Activated CD8-positive, alpha-beta T cell treated with anti-CD3 and anti-CD28 coated beads for 36 hours (primary cell): ENCODE measurements around the gene SAMM50. TPM values are rescaled to one million over a fixed set of nuclear protein-coding genes. Genes with fewer than 3 reads are reported as not detected.

ENCODE experiments used
- ATAC-seq: fragments of 200-7000 bp; cut with Tn5 transposase; one replicate; pipeline ENCODE4 v1.10.0; 2021; ENCODE audit warnings: mild to moderate bottlenecking, moderate library complexity
- CTCF ChIA-PET: fragments of 350-600 bp; sonication (Branson Sonifier 250); formaldehyde crosslinking; loops from one replicate; lab custom pipeline; 2021; ENCODE audit warnings: antibody characterized with exemption; lab: Charles Lee
- POLR2A ChIA-PET: fragments of 350-600 bp; sonication (Branson Sonifier 250); formaldehyde crosslinking; loops from one replicate; lab custom pipeline; 2021; ENCODE audit warnings: antibody characterized with exemption; lab: Charles Lee
- DNase-seq: peaks from one replicate; pipeline ENCODE4 v3.0.0-alpha.2; 2020
- H3K27ac Mint-ChIP-seq: one replicate; pipeline ENCODE4 v1.8.0; 2021; ENCODE audit warnings: mild to moderate bottlenecking, mixed read lengths
- H3K27me3 Mint-ChIP-seq: one replicate; pipeline ENCODE4 v1.8.0; 2021; ENCODE audit warnings: mixed read lengths
- H3K36me3 Mint-ChIP-seq: one replicate; pipeline ENCODE4 v1.8.0; 2021; ENCODE audit warnings: low read depth, mixed read lengths
- H3K4me1 Mint-ChIP-seq: one replicate; pipeline ENCODE4 v1.8.0; 2021; ENCODE audit warnings: low read depth, mixed read lengths
- H3K4me3 Mint-ChIP-seq: one replicate; pipeline ENCODE4 v1.8.0; 2021; ENCODE audit warnings: mild to moderate bottlenecking, moderate library complexity, mixed read lengths
- H3K9me3 Mint-ChIP-seq: one replicate; pipeline ENCODE4 v1.8.0; 2021; ENCODE audit warnings: mixed read lengths
- CTCF ChIP-seq: fragments of 200-600 bp; IDR thresholded peaks from one replicate; pipeline ENCODE4 v1.8.0; 2022; ENCODE audit warnings: antibody characterized with exemption, mild to moderate bottlenecking
- intact Hi-C: fragments of 100-400 bp; cut with micrococcal nuclease; formaldehyde crosslinking; loops from one replicate; pipeline ENCODE4 v1.10.0; 2022
- total RNA-seq, 2 experiments: library from RNA; stranded (reverse); gene quantifications; one replicate each; pipeline ENCODE4 v1.2.3, GENCODE V29; 2021

The SAMM50 gene
- total RNA-seq, 2 experiments from 2014 or later, result 41.7 to 42.2 TPM

GRCh38 chr22:43991316-43992020 lies 36.2 kb downstream of the SAMM50 start:
- Mint-ChIP-seq H3K27ac (no peak overlapping the region), H3K27me3 (no peaks in the 10 kb centered on the region), H3K9me3 (no peaks in the 10 kb centered on the region), H3K36me3 (peaks cover 42% of the 10 kb centered on the region), H3K4me1 (peaks cover 16% of the 10 kb centered on the region), H3K4me3 (no peak overlapping the region)
- intact Hi-C loops, result loop anchor here (5.0 to 10.0 kb wide), 2 partner anchors 96 to 633 kb away; no protein-coding TSS in a partner anchor
- TF ChIP-seq CTCF, result no peak
- ChIA-PET CTCF (no interaction called here), POLR2A (no interaction called here)
- no peak for ATAC-seq
- DNase-seq, result no peak

- intact Hi-C loops, result loop anchor here (5.0 to 10.0 kb wide), 2 partner anchors 95 to 632 kb away; no protein-coding TSS in a partner anchor
Measured at GRCh38 chr22:43992331-43992821, 37.1 kb downstream of the SAMM50 start.

GRCh38 chr22:43993072-43993760 lies 38.0 kb downstream of the SAMM50 start:
- Mint-ChIP-seq H3K27ac (no peak overlapping the region), H3K9me3 (no peaks in the 10 kb centered on the region), H3K27me3 (no peaks in the 10 kb centered on the region), H3K36me3 (peaks cover 53% of the 10 kb centered on the region), H3K4me3 (no peak overlapping the region), H3K4me1 (peaks cover 21% of the 10 kb centered on the region)
- ChIA-PET CTCF (interaction anchor here (0.6 to 5.1 kb wide), 59 partner anchors 9 to 692 kb away, joined by 3 to 85 read pairs (median 4); partner anchors contain the start of genes PARVB, PARVG and SAMM50), POLR2A (no interaction called here)
- ATAC-seq (peak; percentile 86), DNase-seq (peak; percentile 72)
- intact Hi-C loops, result loop anchor here (5.0 to 10.0 kb wide), 2 partner anchors 94 to 632 kb away; no protein-coding TSS in a partner anchor
- peak; percentile 96 for TF ChIP-seq CTCF

More at GRCh38 chr22:43992331-43992821, 37.1 kb downstream of the SAMM50 start:
- ChIA-PET POLR2A (no interaction called here), CTCF (interaction anchor here (0.7 to 5.1 kb wide), 20 partner anchors 10 to 634 kb away, joined by 3 to 85 read pairs (median 5); partner anchors contain the start of gene PARVG)
- TF ChIP-seq CTCF, result no peak
- Mint-ChIP-seq H3K27me3 (no peaks in the 10 kb centered on the region), H3K4me3 (no peak overlapping the region), H3K4me1 (peaks cover 21% of the 10 kb centered on the region), H3K9me3 (no peaks in the 10 kb centered on the region), H3K27ac (no peak overlapping the region), H3K36me3 (peaks cover 50% of the 10 kb centered on the region)
- no peak for ATAC-seq
- DNase-seq, result no peak

- ChIA-PET CTCF (interaction anchor here (0.8 to 5.1 kb wide), 34 partner anchors 16 to 675 kb away, joined by 3 to 85 read pairs (median 4); partner anchors contain the start of genes PARVB and SAMM50), POLR2A (no interaction called here)
- Mint-ChIP-seq H3K9me3 (no peaks in the 10 kb centered on the region), H3K36me3 (peaks cover 58% of the 10 kb centered on the region), H3K4me3 (no peak overlapping the region), H3K27ac (no peak overlapping the region), H3K4me1 (peaks cover 21% of the 10 kb centered on the region), H3K27me3 (no peaks in the 10 kb centered on the region)
- intact Hi-C loops, result loop anchor here (5.0 to 10.0 kb wide), 2 partner anchors 93 to 631 kb away; no protein-coding TSS in a partner anchor
- no peak for ATAC-seq
- TF ChIP-seq CTCF, result no peak
- no peak for DNase-seq
Measured at GRCh38 chr22:43994006-43994405, 38.8 kb downstream of the SAMM50 start.
